Measurements from ENCODE around the gene TAMALIN.
A peak's percentile ranks its signal among the peaks of the same experiment; 100 is the strongest.

Gene TAMALIN

GRCh38 chr12:52014567-52015530 is 8.1 kb downstream of the TAMALIN start:
- no peak for DNase-seq

GRCh38 chr12:52015532-52016041 is 8.8 kb downstream of the TAMALIN start:
- DNase-seq = no peak

- no peak for DNase-seq
Observed at GRCh38 chr12:52018433-52019112, 11.8 kb downstream of the TAMALIN start.

- DNase-seq = no peak
Observed at GRCh38 chr12:52019113-52019770, 12.5 kb downstream of the TAMALIN start.

GRCh38 chr12:52020539-52021336 is 14.0 kb downstream of the TAMALIN start:
- DNase-seq = peak; percentile 12

- no peak for DNase-seq
Observed at GRCh38 chr12:52022841-52023181, 16.1 kb downstream of the TAMALIN start.

GRCh38 chr12:52023182-52023975 is 16.6 kb downstream of the TAMALIN start:
- no peak for DNase-seq

- DNase-seq = no peak
Observed at GRCh38 chr12:52023976-52024688, 17.4 kb downstream of the TAMALIN start.

GRCh38 chr12:52024845-52025230 is 18.1 kb downstream of the TAMALIN start:
- DNase-seq = peak; percentile 62

GRCh38 chr12:52026263-52026662 is 19.5 kb downstream of the TAMALIN start:
- DNase-seq = no peak

- no peak for DNase-seq
Observed at GRCh38 chr12:52027085-52027843, 20.5 kb downstream of the TAMALIN start.

- DNase-seq = no peak
Observed at GRCh38 chr12:52029685-52030084, 22.9 kb downstream of the TAMALIN start.

- DNase-seq = no peak
Observed at GRCh38 chr12:52032446-52032803, 25.7 kb downstream of the TAMALIN start.

GRCh38 chr12:52032804-52033445 is 26.2 kb downstream of the TAMALIN start:
- peak; percentile 80 for DNase-seq

- DNase-seq = no peak
Observed at GRCh38 chr12:52033446-52034140, 26.8 kb downstream of the TAMALIN start.

GRCh38 chr12:52035190-52035589 is 28.4 kb downstream of the TAMALIN start:
- DNase-seq = no peak

GRCh38 chr12:52035926-52036325 is 29.2 kb downstream of the TAMALIN start:
- no peak for DNase-seq

GRCh38 chr12:52036587-52037171 is 29.9 kb downstream of the TAMALIN start:
- no peak for DNase-seq
